Right atrium auricular region (tissue), 2 donors: ENCODE results near the gene GSTM3. TPM values are rescaled to one million over a fixed set of nuclear protein-coding genes. Genes with fewer than 3 reads are reported as not detected.

Experiments
- DNase-seq: peaks from one replicate; pipeline ENCODE4 v3.0.0-alpha.2; 2019; ENCODE audit warnings: low spot score
- H3K27ac ChIP-seq, 2 donors: fragments of 200-600 bp; sonication (generic); 1 replicate in 1 of 2; 2 replicates in 1 of 2; pipeline ENCODE4 v1.5.1; 2016 to 2019
- H3K27me3 ChIP-seq, 2 donors: fragments of 200-600 bp; sonication (generic); one replicate each; pipeline versions ENCODE4 v1.5.1 to v1.6.0; 2017 to 2019
- H3K36me3 ChIP-seq: fragments of 200-600 bp; sonication (generic); one replicate; pipeline ENCODE4 v1.5.1; 2016
- H3K4me1 ChIP-seq, 2 donors: fragments of 200-600 bp; sonication (generic); one replicate each; pipeline versions ENCODE4 v1.5.1 to v1.6.0; 2017 to 2019
- H3K4me3 ChIP-seq, 2 donors: fragments of 200-600 bp; sonication (generic); 1 replicate in 1 of 2; 2 replicates in 1 of 2; pipeline ENCODE4 v1.5.1; 2017 to 2019; ENCODE audit warnings: mild to moderate bottlenecking in 1 of 2, moderate library complexity in 1 of 2
- H3K9me3 ChIP-seq, 2 donors: fragments of 200-600 bp; sonication (generic); one replicate each; pipeline ENCODE4 v1.5.1; 2019
- CTCF ChIP-seq, 2 donors: fragments of 200-600 bp; sonication (generic); IDR thresholded peaks; one replicate each; pipeline ENCODE4 v1.5.1; 2019; ENCODE audit warnings: antibody characterized with exemption in 2 of 2
- total RNA-seq, 2 donors: library from RNA; depleted of rRNA; stranded (reverse); fragments of >200 nt; gene quantifications; one replicate each; pipeline ENCODE4 v1.1.0, GENCODE V29; 2016

The GSTM3 gene
- total RNA-seq, 2 donors from 2014 or later, result 121 to 197 TPM

DNA sequence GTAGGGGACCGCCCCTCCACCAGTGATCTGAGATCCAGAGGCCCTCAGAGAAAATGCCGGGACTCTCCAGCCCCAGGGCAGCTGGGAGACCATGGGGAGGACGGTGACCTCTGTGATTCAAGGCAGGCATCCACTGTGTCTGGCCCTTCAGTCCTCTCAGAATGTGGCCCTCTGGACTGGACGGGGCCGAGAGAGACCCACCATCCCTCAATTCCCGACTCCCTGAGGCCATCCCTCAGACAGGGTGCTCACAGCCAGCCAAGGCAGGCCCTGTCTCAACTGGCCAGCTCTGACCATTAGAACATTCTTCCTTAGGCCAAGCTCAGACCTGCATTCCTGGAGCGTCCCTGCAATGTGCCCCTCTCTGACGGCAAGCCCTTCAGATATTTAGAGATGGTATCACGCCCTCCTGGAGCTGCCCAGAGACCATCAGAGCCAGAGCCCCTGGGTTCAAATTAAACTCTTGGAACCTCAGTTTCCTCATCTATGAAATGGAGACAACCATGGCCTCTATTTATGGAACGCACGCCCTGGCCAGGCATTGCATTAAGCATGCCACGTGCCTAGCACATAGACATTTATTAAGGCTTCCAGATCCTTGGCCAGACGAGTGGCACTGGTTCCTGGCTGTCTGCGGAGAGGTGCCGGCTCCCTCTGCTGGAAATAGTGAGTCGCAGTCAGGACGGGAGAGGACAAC, 32.5 kb upstream of the GSTM3 start:
- Histone ChIP-seq H3K9me3 (no peaks in the 10 kb centered on the region), H3K27ac (no peak overlapping the region), H3K36me3 (no peaks in the 10 kb centered on the region), H3K27me3 (no peaks in the 10 kb centered on the region), H3K4me3 (no peak overlapping the region), H3K4me1 (peaks cover 0 to 12% of the 10 kb centered on the region in 2 donors)
- TF ChIP-seq CTCF (IDR thresholded peaks at IDR 0.05), result peak; percentile 77 to 90
- peak; percentile 92 for DNase-seq

DNA sequence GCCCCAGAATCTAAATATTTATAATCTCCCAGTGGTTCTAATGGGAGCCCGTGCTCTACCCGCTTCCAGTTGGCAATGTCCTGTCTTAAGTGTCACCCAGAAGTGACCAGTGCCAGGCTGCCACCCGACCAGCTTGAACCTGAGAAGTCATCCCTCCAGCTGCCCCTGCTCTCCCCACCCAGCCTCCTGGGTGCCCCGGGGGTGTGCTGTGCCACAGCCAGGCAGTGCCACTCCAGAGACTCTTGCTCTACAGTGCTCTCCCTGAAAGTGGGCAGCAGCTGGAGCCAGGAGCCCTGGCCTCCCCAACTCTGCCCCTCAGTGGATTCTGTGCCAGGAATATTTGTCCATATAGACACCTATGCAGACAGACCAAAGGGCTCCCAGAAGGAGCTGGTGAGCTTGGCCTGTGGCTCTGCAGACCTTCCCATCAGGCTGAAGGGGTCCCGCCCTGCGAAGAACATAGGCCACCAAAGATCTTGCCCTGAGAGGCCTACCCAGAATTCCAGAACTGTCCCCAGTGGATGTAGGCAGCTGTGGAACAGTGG, 31.9 kb upstream of the GSTM3 start:
- H3K27ac ChIP-seq, result no peak overlapping the region
- TF ChIP-seq CTCF (IDR thresholded peaks at IDR 0.05), result no peak
- no peaks in the 10 kb centered on the region for H3K9me3 ChIP-seq
- no peak for DNase-seq
- no peaks in the 10 kb centered on the region for H3K36me3 ChIP-seq
- H3K27me3 ChIP-seq, result no peaks in the 10 kb centered on the region
- H3K4me1 ChIP-seq, result peaks cover 0 to 12% of the 10 kb centered on the region in 2 donors
- H3K4me3 ChIP-seq, result no peak overlapping the region

DNA sequence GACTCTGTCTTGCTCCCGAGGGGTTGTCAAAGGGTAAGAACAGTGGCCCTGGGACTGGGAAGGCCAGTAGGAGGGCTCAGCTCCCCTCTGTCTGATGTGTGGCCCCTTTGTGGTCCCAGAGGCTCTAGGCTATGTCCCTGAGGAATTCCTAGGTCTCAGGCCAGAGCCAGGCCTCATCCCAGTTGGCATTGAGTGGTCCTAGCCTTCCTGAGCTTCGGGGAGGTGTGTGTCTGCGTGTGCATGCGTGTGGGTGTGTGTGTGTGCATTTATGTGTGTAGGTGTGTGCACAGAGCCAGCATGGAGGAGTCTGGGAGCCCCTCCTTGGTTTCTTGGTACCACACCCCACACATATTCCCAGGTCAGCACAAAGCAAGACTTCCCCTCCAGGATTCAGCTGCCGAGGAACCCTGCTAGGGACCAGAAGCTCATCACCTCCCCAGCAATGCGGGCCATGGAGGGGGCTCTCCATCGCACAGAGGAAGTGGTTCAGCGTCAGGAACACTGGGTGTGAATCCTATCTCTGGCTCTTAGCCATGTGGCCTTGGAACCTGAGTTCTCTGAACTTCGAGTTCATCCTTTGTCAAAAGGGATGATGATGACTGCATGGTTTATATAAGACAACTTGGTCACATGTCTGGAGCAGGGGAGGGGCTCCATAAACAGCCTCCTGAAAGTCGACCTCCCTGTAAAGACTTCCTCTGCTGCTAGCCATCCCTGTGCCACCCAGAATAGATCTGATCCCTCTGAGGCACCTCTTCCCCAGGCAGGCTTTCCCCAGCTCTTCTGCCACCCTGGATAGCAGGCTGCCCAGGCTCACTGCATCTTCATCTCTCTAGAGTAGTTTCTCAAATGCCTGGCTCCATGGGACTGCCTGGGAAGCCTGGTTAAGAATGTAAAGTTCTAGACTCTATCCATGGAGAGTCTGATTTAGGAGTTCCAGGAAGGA, 31.1 kb upstream of the GSTM3 start:
- DNase-seq, result no peak
- Histone ChIP-seq H3K9me3 (no peaks in the 10 kb centered on the region), H3K36me3 (no peaks in the 10 kb centered on the region), H3K4me3 (no peak overlapping the region), H3K27me3 (no peaks in the 10 kb centered on the region), H3K4me1 (peaks cover 0 to 15% of the 10 kb centered on the region in 2 donors), H3K27ac (no peak overlapping the region)
- no peak for TF ChIP-seq CTCF (IDR thresholded peaks at IDR 0.05)

- TF ChIP-seq CTCF (IDR thresholded peaks at IDR 0.05), result no peak
- no peak overlapping the region for H3K27ac ChIP-seq
- H3K27me3 ChIP-seq, result no peaks in the 10 kb centered on the region
- no peak for DNase-seq
- H3K36me3 ChIP-seq, result no peaks in the 10 kb centered on the region
- H3K9me3 ChIP-seq, result no peaks in the 10 kb centered on the region
- H3K4me3 ChIP-seq, result no peak overlapping the region
- peaks cover 0 to 21% of the 10 kb centered on the region in 2 donors for H3K4me1 ChIP-seq
These were observed 29.7 kb upstream of the GSTM3 start for GRCh38 chr1:109770331-109771095.

- H3K27me3 ChIP-seq, result no peaks in the 10 kb centered on the region
- DNase-seq, result no peak
- TF ChIP-seq CTCF (IDR thresholded peaks at IDR 0.05), result no peak
- H3K4me1 ChIP-seq, result peaks cover 0 to 21% of the 10 kb centered on the region in 2 donors
- no peak overlapping the region for H3K27ac ChIP-seq
- H3K9me3 ChIP-seq, result no peaks in the 10 kb centered on the region
- no peaks in the 10 kb centered on the region for H3K36me3 ChIP-seq
- no peak overlapping the region for H3K4me3 ChIP-seq
These were observed 28.7 kb upstream of the GSTM3 start for GRCh38 chr1:109769330-109770078.
